ENCODE results near the gene EYA2.

The EYA2 gene

DNA sequence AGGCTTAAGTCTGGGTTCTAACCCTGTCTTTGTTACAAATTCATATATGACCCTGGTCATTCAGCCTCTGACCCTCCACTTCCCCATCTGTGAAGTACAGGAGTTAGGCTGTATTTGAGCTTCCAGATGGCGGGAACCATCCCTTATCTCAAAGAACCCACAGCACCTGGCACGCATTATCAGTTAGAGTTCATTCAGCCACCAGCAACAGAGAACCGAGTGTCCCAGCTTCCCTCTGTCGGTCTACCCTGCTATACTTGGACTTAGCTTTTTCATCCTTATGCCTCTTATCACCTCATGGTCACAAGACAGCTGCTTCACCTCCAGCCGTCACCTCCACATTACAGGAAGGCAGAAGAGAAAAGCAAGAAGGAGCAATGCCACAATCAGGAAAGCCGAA, 147.8 kb downstream of the EYA2 start:
- DNase-seq, result no peak

DNA sequence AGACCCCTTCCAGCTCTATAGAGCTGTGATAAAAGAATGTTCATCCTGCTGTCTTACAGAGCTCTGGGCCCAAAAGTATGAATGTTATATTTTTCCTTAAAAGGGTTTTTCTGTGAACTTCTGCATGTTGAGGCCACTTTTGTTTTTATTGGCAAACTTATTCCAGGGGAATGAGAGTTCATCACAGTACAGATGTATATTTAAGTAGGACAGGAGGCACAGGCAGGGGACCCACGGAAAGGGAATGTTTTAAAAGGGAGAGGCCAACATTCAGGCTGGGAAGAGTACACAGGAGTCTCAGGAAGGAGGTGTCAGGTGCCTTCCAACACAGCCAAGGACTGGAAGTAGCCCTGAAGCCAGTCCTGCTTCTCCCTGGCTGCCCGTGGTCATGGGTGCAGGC, 148.4 kb downstream of the EYA2 start:
- no peak for DNase-seq

DNA sequence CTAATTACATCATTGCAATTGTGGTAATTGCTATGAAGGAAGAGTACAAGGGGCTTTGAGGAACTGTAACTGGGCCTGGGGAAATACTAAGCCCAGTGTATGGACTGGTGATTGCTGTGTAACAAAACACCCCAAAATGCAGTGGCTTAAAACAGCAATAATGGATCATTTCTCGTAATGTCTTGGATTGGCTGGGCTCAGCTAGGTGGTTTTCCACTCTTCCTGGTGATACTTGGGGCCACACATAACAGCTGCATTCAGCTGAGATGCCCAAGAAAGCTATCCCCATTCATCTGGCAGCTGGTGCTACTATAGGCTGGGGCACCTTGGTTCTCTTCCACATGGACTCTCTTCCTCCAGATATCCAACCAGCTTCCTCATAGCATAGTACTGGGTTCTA, 150.3 kb downstream of the EYA2 start:
- DNase-seq, result no peak

DNA sequence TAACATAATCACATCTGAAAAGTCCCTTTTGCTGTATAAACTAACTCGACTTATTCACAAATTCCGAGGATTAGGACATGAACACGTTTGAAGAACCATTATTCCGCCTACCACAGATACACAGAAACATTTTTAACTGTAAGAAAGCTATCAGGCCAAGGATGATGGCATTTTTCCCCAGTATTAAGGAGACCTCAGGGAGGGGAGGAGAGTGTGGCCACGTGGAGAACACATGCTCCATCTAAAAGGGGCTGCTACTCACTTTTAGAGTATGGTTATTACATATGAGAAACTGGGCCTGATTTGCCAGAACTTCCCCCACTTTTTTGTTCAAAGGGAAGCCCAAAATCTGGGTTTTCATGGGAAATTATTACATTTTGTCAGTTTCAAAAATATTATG, 153.4 kb downstream of the EYA2 start:
- DNase-seq, result no peak

DNA sequence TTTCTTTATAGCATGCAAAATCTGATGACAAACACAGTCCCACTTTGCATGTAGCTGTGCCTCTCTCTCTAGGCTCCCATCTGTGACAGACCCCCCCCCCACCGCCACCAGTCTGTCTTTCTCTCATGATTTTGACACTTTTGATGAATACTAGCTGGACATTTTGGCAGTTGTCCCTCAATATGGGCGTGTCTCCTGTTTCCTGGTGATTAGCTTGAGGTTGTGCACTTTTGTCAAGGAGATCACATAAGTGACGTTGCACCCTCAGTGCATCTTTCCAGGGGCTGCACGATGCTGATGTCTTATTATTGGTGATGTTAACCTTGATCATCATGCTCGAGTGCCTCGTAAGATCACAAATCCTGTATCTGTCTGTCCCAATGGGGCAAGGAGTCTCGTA, 155.1 kb downstream of the EYA2 start:
- no peak for DNase-seq

DNA sequence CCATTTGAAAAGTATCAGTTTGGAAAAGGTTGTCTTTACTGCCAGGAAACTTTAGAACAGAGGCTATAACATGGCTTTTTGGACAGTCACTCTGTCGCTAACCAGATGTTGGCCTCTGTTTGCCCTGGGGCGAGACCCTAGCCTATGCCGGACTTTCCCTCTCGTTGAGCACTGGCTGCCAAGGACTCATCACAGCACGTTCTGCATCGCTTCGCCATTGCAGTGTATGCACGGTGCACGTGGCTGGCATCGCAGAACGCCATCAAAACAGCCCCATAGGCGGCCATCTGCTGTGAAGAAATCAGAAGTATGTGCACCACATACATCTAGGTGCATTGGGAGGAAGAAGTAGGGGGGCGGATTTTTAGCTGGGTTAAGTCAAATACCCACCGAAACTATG, 156.4 kb downstream of the EYA2 start:
- DNase-seq, result no peak

DNA sequence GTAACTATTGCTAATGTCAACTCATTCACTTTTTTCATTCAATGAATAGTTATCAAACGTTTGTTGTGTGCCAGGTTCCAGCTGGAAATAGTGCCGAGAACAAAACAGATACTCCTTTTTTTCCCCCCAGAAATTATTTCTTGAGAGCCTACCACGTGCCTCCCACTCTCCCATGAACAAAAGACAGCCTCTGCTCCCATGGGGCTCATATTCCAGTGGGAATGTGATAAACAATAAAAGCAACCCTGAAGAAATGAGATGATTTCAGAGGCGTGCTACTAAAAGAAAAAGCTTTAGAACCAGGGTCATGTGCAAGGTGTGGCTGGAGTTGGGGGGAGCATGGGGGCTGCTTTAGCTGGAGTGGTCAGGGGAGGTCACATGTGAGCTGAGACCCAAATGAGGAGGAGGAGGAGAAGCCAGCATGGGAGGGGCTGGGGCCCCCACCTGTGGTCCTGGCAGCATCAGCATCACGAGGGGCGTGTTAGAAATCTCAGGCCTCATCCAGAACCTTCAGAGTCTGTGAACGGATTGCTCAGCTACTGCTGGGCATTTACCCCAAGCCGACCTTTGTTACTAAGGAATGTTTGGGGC, 157.4 kb downstream of the EYA2 start:
- DNase-seq, result no peak

DNA sequence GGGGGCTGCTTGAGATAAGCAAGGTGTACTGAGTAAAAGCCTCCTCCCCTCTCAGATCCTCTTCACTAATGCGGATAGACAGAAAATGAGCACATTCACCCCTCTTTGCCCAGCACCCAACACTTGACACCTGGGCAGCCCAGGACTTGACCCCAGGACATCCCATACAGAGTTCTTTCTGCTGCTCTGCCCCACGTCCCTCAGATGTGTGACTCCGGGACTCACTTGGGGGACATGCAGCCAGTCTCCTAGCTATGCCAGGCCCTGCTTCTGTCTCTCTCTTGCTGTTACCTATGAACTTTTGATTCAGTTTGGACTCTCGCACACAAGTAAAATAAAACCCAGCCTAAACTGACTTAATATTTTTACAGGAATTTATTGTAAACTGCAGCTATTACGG, 159.9 kb downstream of the EYA2 start:
- no peak for DNase-seq

DNA sequence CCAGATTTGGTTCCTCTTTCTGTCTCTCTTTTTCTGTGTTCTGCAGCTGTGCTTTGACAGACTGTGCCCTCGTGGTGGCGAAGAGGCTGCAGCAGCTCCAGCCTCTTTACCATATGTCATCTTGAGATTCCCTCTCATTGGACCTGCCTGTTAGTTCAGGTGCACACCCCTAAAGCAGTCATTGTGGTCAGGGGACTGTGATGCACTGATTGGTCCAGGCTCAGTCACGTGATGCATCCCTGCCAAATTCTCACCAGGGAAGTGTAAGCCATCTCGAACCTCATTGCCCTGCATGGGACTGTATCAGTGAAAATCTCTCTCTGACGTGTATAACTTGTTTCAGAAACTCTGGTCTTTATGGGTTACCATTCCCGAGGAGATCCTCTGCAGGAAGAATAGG, 160.3 kb downstream of the EYA2 start:
- DNase-seq, result no peak

DNA sequence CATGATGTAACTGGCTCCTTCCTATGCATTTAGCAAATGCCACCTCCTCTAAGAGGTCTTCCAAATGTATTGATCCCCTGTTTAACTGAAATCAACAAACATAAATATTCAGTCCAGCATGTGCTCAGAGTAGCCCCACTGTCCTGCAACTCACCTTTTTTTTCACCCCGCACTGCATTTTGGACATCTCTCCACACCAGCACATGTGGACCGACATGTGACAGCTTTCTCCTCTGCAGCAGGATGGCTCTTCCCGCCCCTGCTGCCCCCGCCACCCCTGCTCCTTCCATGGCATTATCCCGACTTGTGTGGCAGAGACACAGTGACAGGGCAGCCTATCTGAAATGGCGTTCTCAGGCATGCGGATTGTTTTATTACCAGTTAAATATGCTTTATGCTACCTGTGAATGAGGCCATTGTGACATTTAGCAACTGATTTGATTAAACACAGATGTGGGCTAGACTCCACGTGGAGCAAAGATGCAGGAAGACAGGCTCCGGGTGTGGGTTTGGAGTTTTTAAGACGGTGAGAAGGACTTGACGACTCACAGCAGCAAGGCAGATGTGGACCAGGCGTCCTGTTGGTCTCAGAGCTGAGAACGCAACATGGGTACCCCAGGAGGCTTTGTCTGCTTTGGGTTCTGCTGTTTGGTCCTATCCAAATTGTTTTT, 161.2 kb downstream of the EYA2 start:
- DNase-seq, result no peak

DNA sequence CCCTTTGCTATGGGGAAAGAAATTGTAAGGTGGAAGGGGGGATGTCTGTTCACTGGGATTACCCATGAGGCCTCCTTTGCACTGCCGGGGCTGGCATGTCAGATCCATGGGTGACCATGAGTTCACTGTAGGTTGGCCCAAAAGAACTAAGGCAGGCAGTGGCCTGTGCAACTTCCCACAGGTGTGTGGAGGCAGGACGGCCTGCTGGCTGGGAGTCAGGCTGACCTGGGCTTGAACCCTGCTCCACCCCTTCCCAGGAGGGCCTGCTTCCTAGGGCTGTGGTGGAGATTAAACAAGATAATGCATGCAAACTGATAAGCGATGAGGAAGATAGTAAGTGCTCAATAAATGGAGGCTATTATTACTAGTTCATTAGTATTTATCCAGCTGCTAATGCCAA, 163.0 kb downstream of the EYA2 start:
- no peak for DNase-seq

DNA sequence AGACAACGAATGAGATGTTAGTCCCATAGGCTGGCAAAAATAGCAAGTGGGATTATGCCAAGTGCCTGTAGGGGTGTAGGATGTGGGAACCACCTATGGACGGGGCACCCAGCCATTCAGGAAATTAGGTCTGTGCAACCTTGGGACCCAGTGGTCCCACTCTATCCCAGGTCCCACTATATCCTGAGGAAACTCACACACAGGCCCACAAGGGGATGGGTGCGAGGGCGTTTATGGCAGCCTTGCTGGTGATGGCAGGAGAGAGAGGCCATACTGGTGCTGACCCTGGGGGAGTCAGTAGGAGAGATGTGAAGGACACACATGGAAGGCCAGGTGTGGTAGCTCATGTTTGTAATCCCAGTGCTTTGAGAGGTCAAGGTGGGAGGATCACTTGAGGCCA, 163.6 kb downstream of the EYA2 start:
- no peak for DNase-seq

DNA sequence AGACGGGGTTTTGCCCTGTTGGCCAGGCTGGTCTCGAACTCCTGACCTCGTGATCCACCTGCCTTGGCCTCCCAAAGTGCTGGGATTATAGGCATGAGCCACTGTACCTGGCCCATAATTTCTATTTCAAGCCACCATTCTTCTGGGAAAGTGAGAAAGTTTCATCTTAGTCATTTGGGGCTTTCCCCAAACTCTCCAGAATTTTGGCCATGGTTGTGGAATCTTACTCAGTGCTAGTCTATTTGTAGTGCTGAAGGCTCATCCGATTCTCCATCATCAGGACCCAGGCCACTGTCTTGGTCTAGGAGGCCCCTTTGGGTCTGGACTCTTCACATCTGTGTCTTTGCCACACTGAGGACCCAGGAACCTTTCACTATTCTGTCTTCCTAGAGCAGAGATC, 164.9 kb downstream of the EYA2 start:
- no peak for DNase-seq

DNA sequence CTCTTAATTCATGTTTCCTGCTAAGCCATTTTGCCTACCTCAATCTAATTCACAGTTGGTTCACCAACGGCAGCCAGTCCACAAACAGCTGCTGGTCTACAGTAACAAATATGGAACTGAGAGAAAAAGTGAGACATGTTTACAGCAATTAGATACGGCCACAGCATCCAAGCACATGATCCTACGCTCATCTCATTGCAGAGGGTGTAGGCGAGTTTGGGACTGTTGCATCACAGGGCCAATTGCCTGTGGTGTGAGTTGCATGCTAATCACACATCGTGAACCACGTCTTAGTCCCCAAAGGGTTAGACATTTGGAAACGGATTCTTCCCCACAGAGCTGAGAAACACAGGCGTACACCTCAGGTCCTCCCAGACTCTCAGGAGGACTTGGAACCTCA, 166.9 kb downstream of the EYA2 start:
- DNase-seq, result no peak

DNA sequence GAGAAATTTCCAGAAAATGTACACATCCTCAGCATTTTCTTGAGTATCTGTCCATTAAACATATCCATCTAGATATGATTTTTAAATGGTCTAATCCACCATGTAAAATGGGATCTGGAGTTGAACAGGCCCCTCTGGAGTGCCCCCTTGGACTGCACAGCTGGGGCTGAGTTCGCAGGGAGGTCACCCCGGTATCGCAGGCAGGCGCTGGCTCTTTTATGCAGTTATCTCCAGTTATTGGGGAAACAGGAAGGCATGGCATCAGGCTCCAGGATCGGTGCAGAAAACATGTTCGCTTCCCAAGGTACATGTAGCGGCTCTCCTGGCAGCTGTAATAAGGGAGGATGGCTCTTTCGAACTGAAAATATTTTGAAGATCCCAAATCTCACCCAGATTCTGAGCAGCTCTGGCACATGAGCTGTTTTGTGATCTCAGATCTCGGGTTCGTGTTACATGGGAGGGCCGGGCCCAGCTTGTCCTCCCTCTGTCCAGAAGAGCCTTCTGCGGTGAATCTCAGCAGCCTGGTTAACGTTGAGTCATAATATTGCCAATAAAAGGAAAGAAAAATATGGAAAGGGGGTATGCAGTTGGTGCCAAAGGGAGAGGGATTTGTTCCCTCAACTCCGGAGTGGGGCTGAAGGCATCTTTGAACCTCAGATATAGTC, 167.7 kb downstream of the EYA2 start:
- no peak for DNase-seq

DNA sequence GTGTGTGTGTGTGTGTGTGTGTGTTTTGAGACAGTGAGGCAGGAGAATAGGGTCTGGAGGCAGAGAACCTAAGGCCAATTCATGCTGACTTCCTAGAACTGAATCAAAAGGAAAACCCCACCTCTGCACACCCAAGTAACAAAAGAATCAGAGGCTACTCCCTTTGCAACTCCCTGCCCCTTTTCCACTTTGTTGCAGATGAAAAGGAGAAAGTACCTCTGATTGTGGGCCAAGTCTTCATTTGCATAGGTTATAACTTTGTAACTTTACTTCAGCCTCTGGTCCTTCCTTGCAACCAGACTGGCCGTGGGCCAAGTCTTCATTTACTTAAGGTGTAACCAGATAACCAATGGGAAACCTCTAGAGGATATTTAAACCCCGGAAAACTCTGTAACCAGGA, 168.8 kb downstream of the EYA2 start:
- no peak for DNase-seq

DNA sequence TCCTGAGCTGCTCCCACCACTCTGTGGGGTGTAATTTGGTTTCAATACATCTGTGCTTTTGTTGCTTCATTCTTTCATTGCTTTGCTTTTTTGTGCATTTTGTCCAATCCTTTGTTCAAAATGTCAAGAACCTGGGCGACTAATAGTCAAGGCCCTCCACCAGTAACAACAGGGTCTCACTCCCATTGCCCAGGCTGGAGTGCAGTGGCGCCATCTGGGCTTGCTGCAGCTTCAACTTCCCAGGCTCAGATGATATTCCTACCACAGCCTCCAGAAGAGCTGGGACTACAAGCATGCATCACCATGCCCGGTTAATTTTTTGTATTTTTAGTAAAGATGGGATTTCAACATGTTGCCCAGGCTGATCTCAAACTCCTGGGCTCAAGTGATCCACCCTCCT, 169.2 kb downstream of the EYA2 start:
- no peak for DNase-seq

DNA sequence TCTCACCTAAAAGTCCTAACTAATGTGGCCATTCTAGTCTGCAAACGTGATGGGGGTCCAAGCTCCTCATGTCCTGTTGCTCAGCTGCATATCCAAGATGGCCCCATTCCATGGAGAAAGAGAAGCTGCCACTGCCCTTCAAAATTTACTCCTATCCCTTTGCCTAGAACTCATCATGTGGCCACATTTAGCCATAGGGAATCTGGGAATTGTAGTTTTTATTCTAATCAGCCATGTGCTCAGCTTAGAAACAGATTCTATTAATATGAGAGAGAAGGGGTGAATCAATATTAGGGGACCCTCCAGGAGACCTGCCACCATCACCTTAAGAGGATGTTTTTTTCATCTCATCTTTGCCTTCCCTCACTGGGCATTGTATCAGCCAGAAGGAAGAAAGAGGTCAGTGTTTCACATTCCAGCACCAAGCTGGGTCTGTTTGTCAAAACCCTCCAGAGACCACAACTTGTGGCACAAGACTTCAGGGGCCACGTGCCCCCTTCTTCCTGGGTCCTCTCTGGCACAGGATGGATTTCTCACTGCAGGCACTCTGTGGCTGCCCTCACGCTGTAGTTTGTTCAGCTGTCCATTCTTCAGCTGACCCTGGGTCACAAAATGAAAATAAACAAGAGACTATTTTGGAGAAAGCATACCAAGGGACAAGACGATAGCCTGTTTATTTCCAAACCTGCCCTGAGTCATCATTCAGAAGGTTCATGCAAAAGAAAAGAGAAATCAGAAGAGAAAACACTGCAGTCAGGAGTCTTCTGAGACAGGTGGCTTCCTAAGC, 172.0 kb downstream of the EYA2 start:
- DNase-seq, result no peak

DNA sequence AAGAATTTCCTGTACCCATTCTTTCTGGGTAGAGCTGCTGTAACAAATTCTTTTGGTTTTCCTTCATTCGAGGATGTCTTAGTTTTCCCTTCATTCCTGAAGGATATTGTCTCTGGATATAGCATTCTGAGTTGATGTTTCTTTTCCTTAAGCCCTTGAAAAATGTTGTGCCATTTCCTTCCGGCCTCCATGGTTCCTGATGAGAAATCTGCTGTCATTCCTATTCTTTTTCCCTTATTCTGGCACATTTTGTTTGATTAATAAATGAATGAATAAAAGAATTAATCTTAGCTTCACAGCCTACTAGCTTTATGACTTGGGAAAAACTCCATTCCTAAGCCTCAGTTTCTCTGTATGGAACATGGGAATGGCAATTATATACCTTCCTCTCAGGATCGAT, 173.1 kb downstream of the EYA2 start:
- DNase-seq, result no peak

DNA sequence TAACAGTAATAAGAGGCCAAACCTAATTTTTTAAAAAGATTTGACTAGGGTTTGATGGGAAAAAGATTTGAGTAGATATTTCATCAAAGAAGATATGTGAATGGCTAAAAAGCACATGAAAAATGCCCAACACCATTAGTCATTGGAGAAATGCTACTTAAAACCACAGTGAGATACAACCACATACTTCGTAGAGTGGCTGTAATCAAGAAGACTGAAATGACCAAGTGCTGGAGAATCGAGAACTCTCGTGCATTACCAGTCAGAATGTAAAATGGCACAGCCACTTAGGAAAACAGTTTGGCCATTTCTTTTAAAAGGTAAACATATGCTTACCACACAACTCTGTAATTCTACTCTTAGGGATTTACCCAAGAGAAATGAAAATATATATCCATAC, 175.5 kb downstream of the EYA2 start:
- no peak for DNase-seq

DNA sequence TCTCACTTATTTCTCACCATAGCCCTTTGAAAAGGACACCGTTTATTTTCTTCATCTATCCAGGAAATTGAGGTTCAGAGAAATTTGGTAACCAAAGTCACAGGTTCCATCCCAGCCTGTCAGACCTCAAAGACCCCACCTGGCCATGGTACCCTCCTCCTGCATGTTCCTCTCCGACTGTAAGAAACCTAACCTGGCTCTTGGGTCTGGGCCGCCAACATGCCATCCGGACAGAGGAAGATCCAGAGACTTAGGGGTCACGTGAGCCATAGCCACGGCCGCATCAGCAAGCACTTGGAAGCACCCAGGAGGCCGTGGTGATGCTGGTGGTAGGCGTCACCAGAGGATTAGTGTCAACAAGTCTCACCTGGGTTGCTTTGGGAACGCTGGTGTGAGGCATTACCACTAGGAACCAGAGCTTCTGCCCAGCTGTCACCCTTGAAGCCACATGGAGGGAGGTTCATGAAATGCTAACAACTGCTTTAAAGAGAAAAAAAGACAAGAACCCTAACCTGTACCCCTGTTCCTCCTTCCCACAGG, 177.1 kb downstream of the EYA2 start:
- no peak for DNase-seq

DNA sequence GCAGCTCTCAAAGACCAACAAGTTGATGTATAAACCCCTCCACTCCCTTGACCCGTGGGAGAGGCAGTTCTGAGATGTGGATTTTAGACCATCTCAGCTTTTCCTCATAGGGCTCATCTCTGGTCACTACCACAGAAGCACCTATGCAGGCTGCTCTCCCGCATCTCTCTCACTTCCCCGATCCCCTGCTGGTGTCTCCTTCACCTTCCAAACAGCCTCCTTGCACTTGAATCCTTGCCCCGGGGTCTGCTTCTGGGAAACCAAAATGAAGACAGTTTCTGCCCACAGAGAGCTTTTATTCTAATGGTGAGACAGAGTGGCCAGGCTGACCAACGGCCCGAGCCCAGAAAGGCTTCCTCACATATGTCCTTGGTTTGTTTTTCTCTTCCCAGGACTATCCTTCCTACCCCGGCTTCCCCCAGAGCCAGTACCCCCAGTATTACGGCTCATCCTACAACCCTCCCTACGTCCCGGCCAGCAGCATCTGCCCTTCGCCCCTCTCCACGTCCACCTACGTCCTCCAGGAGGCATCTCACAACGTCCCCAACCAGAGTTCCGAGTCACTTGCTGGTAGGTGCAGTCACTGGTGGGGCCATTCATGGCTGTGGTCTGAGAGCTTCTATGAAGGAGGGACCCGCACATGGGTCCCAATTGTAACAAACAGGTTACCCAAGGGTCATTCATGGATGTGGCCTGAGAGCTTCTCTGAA, 179.3 kb downstream of the EYA2 start:
- no peak for DNase-seq

DNA sequence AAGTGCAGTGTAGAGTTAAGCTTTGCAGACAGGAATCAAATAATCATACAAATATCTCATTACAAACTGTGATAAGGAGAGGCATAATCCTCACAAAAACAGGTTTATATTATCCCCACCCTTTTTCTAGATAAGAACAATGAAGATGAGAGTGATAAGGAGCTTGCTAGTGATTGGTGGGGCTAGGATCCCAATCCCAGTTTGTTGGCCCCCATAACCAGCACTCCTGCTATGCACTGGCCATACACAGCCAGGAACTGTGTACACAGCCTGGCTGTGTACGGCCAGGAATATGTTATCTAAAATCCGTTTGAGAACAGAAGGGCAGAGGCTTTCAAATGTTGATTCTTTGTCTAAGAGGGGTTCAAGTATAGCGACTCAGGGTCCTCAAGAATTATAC, 180.6 kb downstream of the EYA2 start:
- DNase-seq, result no peak

All from NCI-H446 treated with DMSO at 0.1 percent for 48 hours (cell line).